Kidney epithelial cell (primary cell): ENCODE measurements around the gene NMNAT2. TPM values are rescaled to one million over a fixed set of nuclear protein-coding genes. Genes with fewer than 3 reads are reported as not detected.

Source experiments
- DNase-seq: peaks from one replicate; pipeline ENCODE4 v3.0.0-alpha.2; 2010; ENCODE audit warnings: low read depth
- H3K27me3 ChIP-seq: 2 replicates; pipeline ENCODE4 v1.6.0; 2011; ENCODE audit warnings: low read length; ENCODE audit not compliant: control insufficient read depth, insufficient read depth
- H3K36me3 ChIP-seq: 2 replicates; pipeline ENCODE4 v1.5.1; 2011; ENCODE audit warnings: low read length; ENCODE audit not compliant: control insufficient read depth, insufficient read depth
- H3K4me3 ChIP-seq: 2 replicates; pipeline ENCODE4 v1.5.1; 2011; ENCODE audit warnings: low read depth, mild to moderate bottlenecking, control low read depth, low read length
- CTCF ChIP-seq: IDR thresholded peaks from 2 replicates; pipeline ENCODE4 v1.5.1; 2011; ENCODE audit warnings: mild to moderate bottlenecking, moderate library complexity, low read length, control low read depth, inconsistent platforms; ENCODE audit not compliant: insufficient read depth, poor library complexity, severe bottlenecking
- total RNA-seq: library from RNA; depleted of rRNA; stranded (reverse); fragments of >200 nt; gene quantifications from 2 replicates; pipeline ENCODE4 v1.2.3, GENCODE V29; 2015

The NMNAT2 gene
- total RNA-seq, 1 donor from 2014 or later: 1.0 TPM

DNA sequence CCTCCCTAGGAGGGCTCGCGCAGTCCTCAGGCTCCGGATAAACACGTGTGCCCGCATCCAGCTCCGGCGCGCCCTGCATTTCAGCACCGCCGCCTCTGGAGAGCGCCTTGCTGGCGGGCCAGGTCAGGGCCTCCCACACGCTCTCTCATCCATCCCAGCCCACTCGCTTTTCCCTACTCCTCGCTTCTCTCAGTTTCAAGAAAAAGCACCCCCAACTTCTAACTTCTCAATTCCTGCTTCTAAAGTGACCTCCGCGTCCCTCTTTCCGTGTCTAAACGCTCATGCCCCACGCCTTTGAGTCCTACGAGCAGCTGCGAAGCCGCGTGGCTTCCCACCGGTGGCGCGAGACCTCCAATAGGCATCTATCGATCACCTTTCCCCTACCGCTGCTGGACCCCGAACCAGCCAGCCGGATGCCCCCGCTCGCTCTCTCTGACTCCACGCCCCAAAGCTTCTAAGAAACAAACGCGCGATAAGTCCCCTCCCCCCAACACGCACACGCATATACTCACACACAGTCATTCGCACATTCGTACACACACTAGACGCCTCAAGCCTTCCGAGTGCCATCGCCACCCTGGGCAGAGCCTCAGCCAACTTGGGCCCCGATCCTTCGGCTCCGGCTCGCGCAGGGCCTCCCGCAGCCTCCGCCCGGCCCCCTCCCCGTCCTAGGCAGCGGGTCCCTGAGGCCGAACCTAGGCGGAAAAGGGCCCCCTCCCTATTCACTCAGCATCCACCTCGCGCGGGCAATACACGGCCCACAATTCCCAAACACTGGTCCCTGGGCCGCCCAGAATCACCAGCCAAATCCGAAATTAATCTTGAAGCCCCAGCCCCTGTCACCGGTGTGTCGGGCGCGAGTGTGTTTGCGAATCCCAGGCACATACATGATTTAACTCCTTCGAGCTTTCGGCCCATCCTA is 1.1 kb downstream of the NMNAT2 start:
- Histone ChIP-seq H3K4me3 (no peak overlapping the region), H3K36me3 (no peaks in the 10 kb centered on the region), H3K27me3 (peaks cover 34% of the 10 kb centered on the region)
- no peak for TF ChIP-seq CTCF
- DNase-seq: no peak

- H3K27me3 ChIP-seq: peaks cover 30% of the 10 kb centered on the region
- no peak for DNase-seq
- no peaks in the 10 kb centered on the region for H3K36me3 ChIP-seq
- no peak overlapping the region for H3K4me3 ChIP-seq
- no peak for TF ChIP-seq CTCF
Observed at GRCh38 chr1:183414365-183414764, 3.8 kb downstream of the NMNAT2 start.

- Histone ChIP-seq H3K27me3 (peaks cover under 1% of the 10 kb centered on the region), H3K4me3 (no peak overlapping the region), H3K36me3 (no peaks in the 10 kb centered on the region)
- no peak for DNase-seq
- no peak for TF ChIP-seq CTCF
Observed at GRCh38 chr1:183411091-183411490, 7.1 kb downstream of the NMNAT2 start.

DNA sequence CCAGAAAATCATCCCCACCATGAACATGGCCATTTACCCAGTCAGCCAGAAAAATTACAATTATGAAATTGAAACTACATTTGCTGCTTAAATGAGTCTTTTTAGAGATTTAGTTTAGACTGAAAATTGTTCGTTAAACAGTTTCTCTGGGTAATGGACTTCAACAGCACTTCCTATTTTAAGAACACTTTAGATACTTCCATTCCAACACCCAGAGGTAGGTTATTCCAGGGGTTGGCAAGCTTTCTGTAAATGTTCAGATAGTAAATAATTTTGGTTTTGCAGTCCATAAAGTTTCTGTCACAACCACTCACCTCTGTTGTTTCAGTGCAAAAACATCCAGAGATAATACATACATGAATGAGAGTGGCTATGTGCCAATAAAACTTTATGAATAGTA is 10.2 kb downstream of the NMNAT2 start:
- Histone ChIP-seq H3K36me3 (no peaks in the 10 kb centered on the region), H3K27me3 (no peaks in the 10 kb centered on the region), H3K4me3 (no peak overlapping the region)
- TF ChIP-seq CTCF: no peak
- no peak for DNase-seq

GRCh38 chr1:183407474-183407873 is 10.7 kb downstream of the NMNAT2 start:
- TF ChIP-seq CTCF: no peak
- Histone ChIP-seq H3K27me3 (no peaks in the 10 kb centered on the region), H3K36me3 (no peaks in the 10 kb centered on the region), H3K4me3 (no peak overlapping the region)
- no peak for DNase-seq
